Brain microvascular endothelial cell (primary cell): ENCODE results near the gene DYDC2.

Source experiments
- DNase-seq: peaks from one replicate; pipeline ENCODE4 v3.0.0-alpha.2; 2020
- H3K27ac ChIP-seq: fragments of 250-450 bp; sonication (Bioruptor Pico); 2 replicates; pipeline ENCODE4 v1.5.1; 2020; ENCODE audit warnings: mild to moderate bottlenecking, moderate library complexity
- H3K27me3 ChIP-seq: fragments of 250-450 bp; sonication (Bioruptor Pico); replicated peaks from 2 replicates; pipeline ENCODE4 v1.5.1; 2020; ENCODE audit warnings: mild to moderate bottlenecking
- H3K36me3 ChIP-seq: fragments of 250-450 bp; sonication (Bioruptor Pico); replicated peaks from 2 replicates; pipeline ENCODE4 v1.5.1; 2020; ENCODE audit warnings: mild to moderate bottlenecking
- H3K4me3 ChIP-seq: 2 replicates; pipeline ENCODE4 v1.5.1; 2011; ENCODE audit warnings: low read depth, mild to moderate bottlenecking, control low read depth, low read length, moderate library complexity
- CTCF ChIP-seq: IDR thresholded peaks from 2 replicates; pipeline ENCODE4 v1.5.1; 2011; ENCODE audit warnings: low read depth, mild to moderate bottlenecking, moderate library complexity, low read length, control low read depth, inconsistent platforms; ENCODE audit errors: missing control alignments
- in situ Hi-C: cut with HindIII; loops from 2 replicates; pipeline ENCODE4 v1.10.0; 2017; ENCODE audit warnings: low sequenced_read_pairs, low pct_ligation_motif_present

The DYDC2 gene

GRCh38 chr10:80390740-80391139, 34.2 kb downstream of the DYDC2 start:
- no peak overlapping the region for H3K27ac ChIP-seq
- TF ChIP-seq CTCF = no peak
- in situ Hi-C loops = no loop called here
- DNase-seq = no peak
- H3K27me3 ChIP-seq = no peaks in the 10 kb centered on the region
- H3K4me3 ChIP-seq = no peak overlapping the region
- H3K36me3 ChIP-seq = no peaks in the 10 kb centered on the region

- no peak overlapping the region for H3K27ac ChIP-seq
Measured at GRCh38 chr10:80392250-80392649, 35.7 kb downstream of the DYDC2 start.

GRCh38 chr10:80394358-80394916, 37.9 kb downstream of the DYDC2 start:
- Histone ChIP-seq H3K4me3 (no peak overlapping the region), H3K27me3 (no peaks in the 10 kb centered on the region), H3K27ac (no peak overlapping the region), H3K36me3 (no peaks in the 10 kb centered on the region)
- DNase-seq = no peak
- in situ Hi-C loops = no loop called here
- no peak for TF ChIP-seq CTCF

More at GRCh38 chr10:80392250-80392649, 35.7 kb downstream of the DYDC2 start:
- no peak for TF ChIP-seq CTCF
- no peak for DNase-seq
- no peaks in the 10 kb centered on the region for H3K36me3 ChIP-seq
- in situ Hi-C loops = no loop called here
- H3K27me3 ChIP-seq = no peaks in the 10 kb centered on the region
- H3K4me3 ChIP-seq = no peak overlapping the region

- TF ChIP-seq CTCF = no peak
- no peak for DNase-seq
- in situ Hi-C loops = no loop called here
- no peaks in the 10 kb centered on the region for H3K27me3 ChIP-seq
- no peaks in the 10 kb centered on the region for H3K36me3 ChIP-seq
- H3K27ac ChIP-seq = no peak overlapping the region
- no peak overlapping the region for H3K4me3 ChIP-seq
Measured at GRCh38 chr10:80397014-80397413, 40.4 kb downstream of the DYDC2 start.

GRCh38 chr10:80400136-80400804, 43.7 kb downstream of the DYDC2 start:
- Histone ChIP-seq H3K36me3 (no peaks in the 10 kb centered on the region), H3K27ac (no peak overlapping the region), H3K27me3 (no peaks in the 10 kb centered on the region), H3K4me3 (no peak overlapping the region)
- no peak for TF ChIP-seq CTCF
- DNase-seq = no peak
- in situ Hi-C loops = no loop called here

GRCh38 chr10:80405035-80405434, 48.5 kb downstream of the DYDC2 start:
- no peak for DNase-seq
- TF ChIP-seq CTCF = no peak
- H3K27me3 ChIP-seq = peaks cover 2% of the 10 kb centered on the region
- no peaks in the 10 kb centered on the region for H3K36me3 ChIP-seq
- in situ Hi-C loops = no loop called here
- no peak overlapping the region for H3K4me3 ChIP-seq
- H3K27ac ChIP-seq = no peak overlapping the region
